Vagina (tissue), 2 donors: ENCODE data around the gene EGF. TPM values are rescaled to one million over a fixed set of nuclear protein-coding genes. Genes with fewer than 3 reads are reported as not detected.

Experiments
- DNase-seq, 2 donors: peaks; one replicate each; pipeline ENCODE4 v3.0.0-alpha.2; 2017; ENCODE audit errors: extremely low spot score in 2 of 2
- H3K27ac ChIP-seq: fragments of 200-600 bp; sonication (generic); one replicate; pipeline ENCODE4 v1.5.1; 2019
- H3K27me3 ChIP-seq: fragments of 200-600 bp; sonication (generic); one replicate; pipeline ENCODE4 v1.5.1; 2019
- H3K36me3 ChIP-seq, 2 donors: fragments of 200-600 bp; sonication (generic); one replicate each; pipeline ENCODE4 v1.5.1; 2017 to 2019
- H3K4me1 ChIP-seq: fragments of 200-600 bp; sonication (generic); one replicate; pipeline ENCODE4 v1.5.1; 2019
- H3K4me3 ChIP-seq, 2 donors: fragments of 200-600 bp; sonication (generic); 1 replicate in 1 of 2; 2 replicates in 1 of 2; pipeline ENCODE4 v1.5.1; 2016 to 2019
- H3K9me3 ChIP-seq: fragments of 200-600 bp; sonication (generic); one replicate; pipeline ENCODE4 v1.5.1; 2019
- CTCF ChIP-seq, 3 experiments: fragments of 450-650 bp in 2 of 3; fragments of 200-600 bp in 1 of 3; sonication (generic) in 1 of 3; IDR thresholded peaks; one replicate each; pipeline ENCODE4 v1.5.1; 2017 to 2019; ENCODE audit warnings: antibody characterized with exemption in 3 of 3, mild to moderate bottlenecking in 2 of 3, moderate library complexity in 2 of 3
- POLR2A ChIP-seq, 2 donors: fragments of 450-650 bp; IDR thresholded peaks; one replicate each; pipeline ENCODE4 v1.6.1; 2017; ENCODE audit warnings: antibody characterized with exemption in 2 of 2, mild to moderate bottlenecking in 2 of 2, moderate library complexity in 2 of 2
- POLR2AphosphoS5 ChIP-seq, 2 donors: sonication (generic); formaldehyde crosslinking; IDR thresholded peaks; one replicate each; pipeline ENCODE4 v1.9.0; 2017; ENCODE audit warnings: antibody characterized with exemption in 2 of 2, mild to moderate bottlenecking in 2 of 2, low read depth in 1 of 2; ENCODE audit not compliant: insufficient read depth in 1 of 2
- intact Hi-C: fragments of 100-400 bp; cut with DNase I; formaldehyde crosslinking; loops from one replicate; pipeline ENCODE4 v1.15.1; 2023
- total RNA-seq: library from RNA; depleted of rRNA; stranded (reverse); fragments of >200 nt; gene quantifications from one replicate; pipeline ENCODE4 v1.2.3, GENCODE V29; 2016

Gene EGF
- total RNA-seq, 1 donor from 2014 or later, result 0.74 TPM

DNA sequence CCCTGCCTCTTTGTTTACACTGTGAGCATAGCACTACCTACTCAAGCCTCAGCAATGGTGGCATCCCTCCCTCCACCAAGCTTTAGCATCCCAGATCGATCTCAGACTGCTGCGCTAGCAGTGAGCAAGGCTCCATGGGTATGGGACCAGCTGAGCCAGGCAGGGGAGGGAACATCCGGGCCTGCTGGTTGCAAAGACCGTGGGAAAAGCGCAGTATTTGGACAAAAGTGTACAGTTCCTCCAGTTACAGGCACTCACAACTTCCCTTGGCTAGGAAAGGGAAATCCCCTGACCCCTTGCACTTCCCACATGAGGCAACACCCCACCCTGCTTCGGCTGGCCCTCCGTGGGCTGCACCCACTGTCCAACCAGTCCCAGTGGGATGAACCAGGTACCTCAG, 26.5 kb downstream of the EGF start:
- Histone ChIP-seq H3K36me3 (no peaks in the 10 kb centered on the region), H3K9me3 (no peaks in the 10 kb centered on the region), H3K4me1 (no peaks in the 10 kb centered on the region), H3K27ac (no peak overlapping the region), H3K4me3 (no peak overlapping the region), H3K27me3 (no peaks in the 10 kb centered on the region)
- intact Hi-C loops, result no loop called here
- DNase-seq, result no peak
- TF ChIP-seq CTCF (IDR thresholded peaks at IDR 0.05), result no peak
- no peak for TF ChIP-seq POLR2A (IDR thresholded peaks at IDR 0.05)
- no peak for TF ChIP-seq POLR2AphosphoS5 (IDR thresholded peaks at IDR 0.05; ENCODE audit: insufficient read depth in 1 of 2, low read depth in 1 of 2)

GRCh38 chr4:109942292-109942926, 29.7 kb downstream of the EGF start:
- no peak for DNase-seq
- H3K27ac ChIP-seq, result no peak overlapping the region
- no peaks in the 10 kb centered on the region for H3K36me3 ChIP-seq
- no peak for TF ChIP-seq POLR2A (IDR thresholded peaks at IDR 0.05)
- TF ChIP-seq CTCF (IDR thresholded peaks at IDR 0.05), result no peak
- TF ChIP-seq POLR2AphosphoS5 (IDR thresholded peaks at IDR 0.05; ENCODE audit: insufficient read depth in 1 of 2, low read depth in 1 of 2), result no peak
- no peak overlapping the region for H3K4me3 ChIP-seq
- intact Hi-C loops, result no loop called here
- H3K4me1 ChIP-seq, result no peaks in the 10 kb centered on the region
- no peaks in the 10 kb centered on the region for H3K27me3 ChIP-seq
- H3K9me3 ChIP-seq, result no peaks in the 10 kb centered on the region

DNA sequence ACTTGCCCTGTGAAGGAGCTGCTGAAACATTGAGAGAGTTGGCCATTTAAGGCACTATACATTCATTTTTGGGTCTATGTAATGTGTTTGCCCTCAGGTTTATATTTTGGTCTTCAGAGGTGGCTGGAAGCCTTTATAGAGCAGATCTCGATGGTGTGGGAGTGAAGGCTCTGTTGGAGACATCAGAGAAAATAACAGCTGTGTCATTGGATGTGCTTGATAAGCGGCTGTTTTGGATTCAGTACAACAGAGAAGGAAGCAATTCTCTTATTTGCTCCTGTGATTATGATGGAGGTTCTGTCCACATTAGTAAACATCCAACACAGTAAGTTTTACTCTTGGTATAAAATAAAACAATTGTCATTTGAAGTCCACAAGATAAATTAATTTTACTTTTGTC, 31.1 kb downstream of the EGF start:
- no peaks in the 10 kb centered on the region for H3K4me1 ChIP-seq
- H3K9me3 ChIP-seq, result no peaks in the 10 kb centered on the region
- no peaks in the 10 kb centered on the region for H3K27me3 ChIP-seq
- no peaks in the 10 kb centered on the region for H3K36me3 ChIP-seq
- no peak for DNase-seq
- H3K27ac ChIP-seq, result no peak overlapping the region
- H3K4me3 ChIP-seq, result no peak overlapping the region
- TF ChIP-seq CTCF (IDR thresholded peaks at IDR 0.05) (no peak), POLR2A (IDR thresholded peaks at IDR 0.05) (no peak), POLR2AphosphoS5 (IDR thresholded peaks at IDR 0.05; ENCODE audit: insufficient read depth in 1 of 2, low read depth in 1 of 2) (no peak)
- intact Hi-C loops, result no loop called here

GRCh38 chr4:109944591-109944990, 31.9 kb downstream of the EGF start:
- intact Hi-C loops, result no loop called here
- H3K27ac ChIP-seq, result no peak overlapping the region
- no peak for DNase-seq
- no peaks in the 10 kb centered on the region for H3K9me3 ChIP-seq
- TF ChIP-seq CTCF (IDR thresholded peaks at IDR 0.05) (no peak), POLR2A (IDR thresholded peaks at IDR 0.05) (no peak), POLR2AphosphoS5 (IDR thresholded peaks at IDR 0.05; ENCODE audit: insufficient read depth in 1 of 2, low read depth in 1 of 2) (no peak)
- no peaks in the 10 kb centered on the region for H3K27me3 ChIP-seq
- H3K4me3 ChIP-seq, result no peak overlapping the region
- H3K36me3 ChIP-seq, result no peaks in the 10 kb centered on the region
- H3K4me1 ChIP-seq, result no peaks in the 10 kb centered on the region

GRCh38 chr4:109945056-109945455, 32.4 kb downstream of the EGF start:
- DNase-seq, result no peak
- H3K9me3 ChIP-seq, result no peaks in the 10 kb centered on the region
- no peak for TF ChIP-seq CTCF (IDR thresholded peaks at IDR 0.05)
- TF ChIP-seq POLR2AphosphoS5 (IDR thresholded peaks at IDR 0.05; ENCODE audit: insufficient read depth in 1 of 2, low read depth in 1 of 2), result no peak
- no peak for TF ChIP-seq POLR2A (IDR thresholded peaks at IDR 0.05)
- H3K27ac ChIP-seq, result no peak overlapping the region
- H3K36me3 ChIP-seq, result no peaks in the 10 kb centered on the region
- H3K4me1 ChIP-seq, result no peaks in the 10 kb centered on the region
- intact Hi-C loops, result no loop called here
- H3K4me3 ChIP-seq, result no peak overlapping the region
- H3K27me3 ChIP-seq, result no peaks in the 10 kb centered on the region
